ENCODE measurements around the gene MAN2A2.
"Not testable (repeated sequence)": the region's sequence is repeated elsewhere in the genome, so short reads cannot be mapped to it uniquely, and the experiment has no call there.

MAN2A2 gene

DNA sequence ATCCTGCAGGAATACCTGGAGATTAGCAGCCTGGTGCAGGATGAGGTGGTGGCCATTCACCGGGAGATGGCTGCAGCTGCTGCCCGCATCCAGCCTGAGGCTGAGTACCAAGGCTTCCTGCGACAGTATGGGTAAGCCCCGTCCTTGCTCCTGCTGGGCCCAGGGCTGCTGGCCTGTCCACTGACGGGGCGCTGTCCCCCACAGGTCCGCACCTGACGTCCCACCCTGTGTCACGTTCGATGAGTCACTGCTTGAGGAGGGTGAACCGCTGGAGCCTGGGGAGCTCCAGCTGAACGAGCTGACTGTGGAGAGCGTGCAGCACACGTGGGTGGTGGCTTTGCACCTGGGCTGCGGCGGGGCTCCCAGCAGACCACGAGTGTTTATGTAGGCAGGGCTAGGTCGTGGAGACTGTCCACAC is 13.8 kb upstream of the MAN2A2 start:
- H3K27ac Mint-ChIP-seq = no peak overlapping the region
- H3K27me3 Mint-ChIP-seq = peaks cover 3% of the 10 kb centered on the region
- no peak overlapping the region for H3K4me3 Mint-ChIP-seq
- no peaks in the 10 kb centered on the region for H3K36me3 Mint-ChIP-seq
- peaks cover 12% of the 10 kb centered on the region for H3K4me1 Mint-ChIP-seq
- no peaks in the 10 kb centered on the region for H3K9me3 Mint-ChIP-seq

DNA sequence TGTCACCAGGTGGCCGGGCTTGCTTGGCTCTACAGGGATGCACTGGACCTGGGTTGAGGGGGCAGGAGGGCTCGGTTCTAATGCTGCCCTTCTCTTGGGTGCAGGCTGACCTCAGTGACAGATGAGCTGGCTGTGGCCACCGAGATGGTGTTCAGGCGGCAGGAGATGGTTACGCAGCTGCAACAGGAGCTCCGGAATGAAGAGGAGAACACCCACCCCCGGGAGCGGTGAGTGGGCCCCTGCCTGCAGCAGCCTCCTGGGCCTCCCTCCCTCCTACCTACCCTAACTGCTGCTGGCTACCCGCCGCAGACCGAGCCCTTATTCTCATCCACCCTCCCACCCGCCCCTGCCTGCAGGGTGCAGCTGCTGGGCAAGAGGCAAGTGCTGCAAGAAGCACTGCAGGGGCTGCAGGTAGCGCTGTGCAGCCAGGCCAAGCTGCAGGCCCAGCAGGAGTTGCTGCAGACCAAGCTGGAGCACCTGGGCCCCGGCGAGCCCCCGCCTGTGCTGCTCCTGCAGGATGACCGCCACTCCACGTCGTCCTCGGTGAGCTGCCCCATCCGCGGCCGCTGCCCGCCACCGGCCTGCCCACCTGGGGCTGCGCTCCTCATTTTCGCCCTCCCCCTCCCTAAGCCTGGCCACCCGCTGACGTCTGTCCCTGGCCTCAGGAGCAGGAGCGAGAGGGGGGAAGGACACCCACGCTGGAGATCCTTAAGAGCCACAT is 13.2 kb upstream of the MAN2A2 start:
- peaks cover 2% of the 10 kb centered on the region for H3K27me3 Mint-ChIP-seq
- H3K36me3 Mint-ChIP-seq = no peaks in the 10 kb centered on the region
- H3K4me3 Mint-ChIP-seq = no peak overlapping the region
- no peaks in the 10 kb centered on the region for H3K9me3 Mint-ChIP-seq
- peaks cover 10% of the 10 kb centered on the region for H3K4me1 Mint-ChIP-seq
- no peak overlapping the region for H3K27ac Mint-ChIP-seq

DNA sequence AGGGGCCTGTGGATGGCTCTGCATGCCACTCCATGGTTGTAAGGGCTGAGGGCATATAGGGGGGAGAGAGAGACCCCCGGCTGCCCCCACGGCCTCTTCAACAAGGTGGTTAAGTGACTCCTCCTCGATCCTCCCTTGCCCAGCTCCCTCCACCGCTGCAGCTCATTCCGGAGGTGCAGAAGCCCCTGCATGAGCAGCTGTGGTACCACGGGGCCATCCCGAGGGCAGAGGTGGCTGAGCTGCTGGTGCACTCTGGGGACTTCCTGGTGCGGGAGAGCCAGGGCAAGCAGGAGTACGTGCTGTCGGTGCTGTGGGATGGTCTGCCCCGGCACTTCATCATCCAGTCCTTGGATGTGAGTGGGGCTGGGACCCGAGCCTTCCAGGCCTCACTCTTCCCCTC is 12.3 kb upstream of the MAN2A2 start:
- peaks cover 4% of the 10 kb centered on the region for H3K4me1 Mint-ChIP-seq
- H3K4me3 Mint-ChIP-seq = no peak overlapping the region
- H3K9me3 Mint-ChIP-seq = no peaks in the 10 kb centered on the region
- H3K27me3 Mint-ChIP-seq = no peaks in the 10 kb centered on the region
- H3K36me3 Mint-ChIP-seq = no peaks in the 10 kb centered on the region
- no peak overlapping the region for H3K27ac Mint-ChIP-seq

DNA sequence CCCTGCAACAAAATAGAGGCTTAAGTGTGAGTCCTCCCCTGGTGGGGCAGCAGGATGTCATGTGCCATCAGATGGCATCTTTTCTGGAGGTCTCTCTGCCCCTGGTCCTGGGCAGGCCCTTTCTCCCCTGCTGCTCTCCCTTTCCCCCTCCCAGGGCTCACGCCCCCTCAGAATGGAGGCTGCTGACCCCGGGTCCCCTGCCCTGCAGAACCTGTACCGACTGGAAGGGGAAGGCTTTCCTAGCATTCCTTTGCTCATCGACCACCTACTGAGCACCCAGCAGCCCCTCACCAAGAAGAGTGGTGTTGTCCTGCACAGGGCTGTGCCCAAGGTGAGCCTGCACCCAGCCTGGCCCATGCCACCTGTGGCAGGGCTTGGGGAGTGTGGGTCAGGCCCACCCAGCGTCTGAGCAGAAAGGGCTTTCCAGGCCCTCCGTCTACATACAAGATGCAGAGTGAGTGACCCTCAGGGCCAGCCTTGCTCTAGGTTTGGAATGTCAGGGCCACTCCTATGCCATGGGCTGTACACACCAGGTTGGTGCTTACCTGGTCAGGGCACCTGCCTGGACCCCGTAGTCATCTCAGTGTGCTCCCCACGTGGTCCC is 11.7 kb upstream of the MAN2A2 start:
- H3K4me3 Mint-ChIP-seq = no peak overlapping the region
- no peak overlapping the region for H3K27ac Mint-ChIP-seq
- no peaks in the 10 kb centered on the region for H3K36me3 Mint-ChIP-seq
- no peaks in the 10 kb centered on the region for H3K9me3 Mint-ChIP-seq
- H3K4me1 Mint-ChIP-seq = no peaks in the 10 kb centered on the region
- H3K27me3 Mint-ChIP-seq = no peaks in the 10 kb centered on the region

DNA sequence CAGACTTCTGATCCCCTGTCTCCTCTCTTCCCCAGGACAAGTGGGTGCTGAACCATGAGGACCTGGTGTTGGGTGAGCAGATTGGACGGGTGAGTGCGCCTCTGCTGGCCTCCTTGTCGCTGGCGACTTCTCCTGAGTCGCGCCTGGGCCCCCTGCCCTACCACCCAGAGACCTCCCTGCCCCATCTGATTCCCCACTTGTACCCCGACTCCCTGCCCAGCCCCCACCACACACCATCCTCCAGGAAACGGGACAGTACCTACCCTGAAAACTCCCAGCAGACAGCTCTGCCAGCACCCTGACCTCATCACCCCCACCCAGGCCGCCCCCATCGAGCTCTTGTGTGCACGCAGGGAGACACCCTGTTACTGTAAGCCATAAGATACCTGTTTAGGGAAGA is 11.1 kb upstream of the MAN2A2 start:
- Mint-ChIP-seq H3K9me3 (no peaks in the 10 kb centered on the region), H3K4me3 (no peak overlapping the region), H3K4me1 (no peaks in the 10 kb centered on the region), H3K27me3 (no peaks in the 10 kb centered on the region), H3K36me3 (no peaks in the 10 kb centered on the region), H3K27ac (no peak overlapping the region)

DNA sequence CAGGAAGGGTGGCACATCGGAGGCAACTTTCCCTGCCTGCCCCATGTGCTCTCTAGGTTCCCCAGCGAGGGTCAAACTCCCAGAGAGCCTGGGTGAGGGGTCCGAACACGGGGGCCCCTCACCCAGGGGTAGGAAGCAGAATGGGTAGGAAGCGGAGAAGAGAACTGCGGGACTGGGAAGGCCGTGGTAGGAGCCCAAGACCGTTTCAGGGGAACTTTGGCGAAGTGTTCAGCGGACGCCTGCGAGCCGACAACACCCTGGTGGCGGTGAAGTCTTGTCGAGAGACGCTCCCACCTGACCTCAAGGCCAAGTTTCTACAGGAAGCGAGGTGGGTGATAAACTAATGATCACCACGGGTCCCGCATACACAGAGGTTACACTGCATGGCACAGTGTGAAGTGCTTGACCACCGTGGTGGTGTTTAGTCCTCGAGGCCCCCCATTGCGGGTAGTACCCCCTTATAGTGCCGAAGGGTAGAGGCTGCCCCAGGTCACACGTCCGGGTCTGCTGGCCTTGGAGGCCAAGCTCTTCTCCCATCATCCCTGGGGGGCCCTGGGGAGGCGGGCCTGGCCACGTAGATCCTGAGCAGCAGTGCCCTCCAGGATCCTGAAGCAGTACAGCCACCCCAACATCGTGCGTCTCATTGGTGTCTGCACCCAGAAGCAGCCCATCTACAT is 10.5 kb upstream of the MAN2A2 start:
- Mint-ChIP-seq H3K36me3 (no peaks in the 10 kb centered on the region), H3K4me1 (no peaks in the 10 kb centered on the region), H3K27me3 (no peaks in the 10 kb centered on the region), H3K27ac (no peak overlapping the region), H3K9me3 (no peaks in the 10 kb centered on the region), H3K4me3 (no peak overlapping the region)

DNA sequence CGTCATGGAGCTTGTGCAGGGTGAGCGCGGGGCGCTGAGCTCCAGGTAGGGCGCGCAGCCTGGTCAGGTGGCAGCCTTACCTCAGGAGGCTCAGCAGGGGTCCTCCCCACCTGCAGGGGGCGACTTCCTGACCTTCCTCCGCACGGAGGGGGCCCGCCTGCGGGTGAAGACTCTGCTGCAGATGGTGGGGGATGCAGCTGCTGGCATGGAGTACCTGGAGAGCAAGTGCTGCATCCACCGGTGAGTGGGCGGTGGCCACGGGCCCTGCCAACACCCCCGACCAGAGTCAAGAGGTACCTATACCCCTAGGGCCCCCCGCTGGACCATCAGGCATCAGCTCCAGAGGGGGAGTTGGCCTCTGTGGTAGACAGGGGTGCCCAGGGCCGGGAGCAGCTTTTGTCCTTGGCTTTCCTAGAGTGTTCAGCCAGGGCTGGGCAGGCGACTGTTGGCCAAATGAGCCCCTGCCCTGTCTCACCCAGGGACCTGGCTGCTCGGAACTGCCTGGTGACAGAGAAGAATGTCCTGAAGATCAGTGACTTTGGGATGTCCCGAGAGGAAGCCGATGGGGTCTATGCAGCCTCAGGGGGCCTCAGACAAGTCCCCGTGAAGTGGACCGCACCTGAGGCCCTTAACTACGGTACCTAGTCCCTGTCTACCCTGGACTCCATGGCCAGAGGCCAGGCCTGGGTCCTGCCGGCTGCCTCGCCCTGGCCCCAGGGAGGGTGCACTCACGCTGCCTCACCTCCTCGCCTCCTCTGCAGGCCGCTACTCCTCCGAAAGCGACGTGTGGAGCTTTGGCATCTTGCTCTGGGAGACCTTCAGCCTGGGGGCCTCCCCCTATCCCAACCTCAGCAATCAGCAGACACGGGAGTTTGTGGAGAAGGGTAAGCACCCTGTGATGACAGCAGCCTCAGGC is 9.7 kb upstream of the MAN2A2 start:
- Mint-ChIP-seq H3K27me3 (no peaks in the 10 kb centered on the region), H3K4me1 (no peaks in the 10 kb centered on the region), H3K9me3 (no peaks in the 10 kb centered on the region), H3K36me3 (no peaks in the 10 kb centered on the region), H3K27ac (no peak overlapping the region), H3K4me3 (no peak overlapping the region)

DNA sequence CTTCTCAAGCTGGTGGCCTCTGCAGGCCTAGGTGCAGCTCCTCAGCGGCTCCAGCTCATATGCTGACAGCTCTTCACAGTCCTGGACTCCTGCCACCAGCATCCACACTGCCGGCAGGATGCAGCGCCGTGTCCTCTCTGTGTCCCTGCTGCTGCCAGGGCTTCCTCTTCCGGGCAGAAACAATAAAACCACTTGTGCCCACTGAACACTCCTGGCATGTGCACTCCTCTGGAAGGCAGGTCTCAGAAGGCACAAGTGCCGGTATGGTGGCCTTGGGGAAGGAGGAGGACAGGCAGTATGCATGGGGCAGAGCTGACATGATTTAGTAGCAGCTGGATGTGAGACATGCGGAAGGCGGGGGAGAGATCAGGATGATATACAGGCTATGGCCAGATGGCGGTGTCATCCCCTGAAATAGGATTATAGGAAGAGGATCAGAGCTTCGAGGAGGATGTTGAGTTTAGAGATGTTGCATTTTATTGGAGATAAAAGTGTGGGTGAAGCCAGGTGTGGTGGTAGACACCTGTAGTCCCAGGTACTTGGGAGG is 7.5 kb upstream of the MAN2A2 start:
- H3K27me3 Mint-ChIP-seq = no peaks in the 10 kb centered on the region
- no peaks in the 10 kb centered on the region for H3K4me1 Mint-ChIP-seq
- no peak overlapping the region for H3K4me3 Mint-ChIP-seq
- no peaks in the 10 kb centered on the region for H3K36me3 Mint-ChIP-seq
- no peaks in the 10 kb centered on the region for H3K9me3 Mint-ChIP-seq
- H3K27ac Mint-ChIP-seq = peak overlapping the region; percentile 35

DNA sequence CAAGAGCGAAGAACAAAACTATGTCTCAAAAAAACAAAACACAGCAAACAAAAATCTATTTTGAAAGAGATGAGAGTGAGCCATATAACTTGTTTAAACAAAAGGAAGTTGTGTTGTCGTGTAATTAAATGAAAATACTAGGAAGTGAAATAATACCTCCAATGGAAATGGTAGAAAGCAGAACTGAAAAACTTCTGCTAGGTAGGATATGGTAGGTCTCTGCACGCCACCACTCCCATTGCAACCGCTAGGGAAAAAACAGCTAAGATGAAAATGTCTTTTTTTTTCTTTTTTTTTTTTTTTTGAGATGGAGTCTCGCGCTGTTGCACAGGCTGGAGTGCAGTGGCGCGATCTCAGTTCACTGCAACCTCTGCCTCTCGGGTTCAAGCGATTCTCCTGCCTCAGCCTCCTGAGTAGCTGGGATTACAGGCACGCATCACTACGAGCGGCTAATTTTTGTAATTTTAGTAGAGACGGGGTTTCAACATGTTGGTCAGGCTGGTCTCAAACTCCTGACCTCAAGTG is 5.9 kb upstream of the MAN2A2 start:
- not testable (repeated sequence) for H3K9me3 Mint-ChIP-seq, H3K4me3 Mint-ChIP-seq, H3K27me3 Mint-ChIP-seq, H3K36me3 Mint-ChIP-seq, H3K27ac Mint-ChIP-seq
- H3K4me1 Mint-ChIP-seq = peaks cover 12% of the 10 kb centered on the region

DNA sequence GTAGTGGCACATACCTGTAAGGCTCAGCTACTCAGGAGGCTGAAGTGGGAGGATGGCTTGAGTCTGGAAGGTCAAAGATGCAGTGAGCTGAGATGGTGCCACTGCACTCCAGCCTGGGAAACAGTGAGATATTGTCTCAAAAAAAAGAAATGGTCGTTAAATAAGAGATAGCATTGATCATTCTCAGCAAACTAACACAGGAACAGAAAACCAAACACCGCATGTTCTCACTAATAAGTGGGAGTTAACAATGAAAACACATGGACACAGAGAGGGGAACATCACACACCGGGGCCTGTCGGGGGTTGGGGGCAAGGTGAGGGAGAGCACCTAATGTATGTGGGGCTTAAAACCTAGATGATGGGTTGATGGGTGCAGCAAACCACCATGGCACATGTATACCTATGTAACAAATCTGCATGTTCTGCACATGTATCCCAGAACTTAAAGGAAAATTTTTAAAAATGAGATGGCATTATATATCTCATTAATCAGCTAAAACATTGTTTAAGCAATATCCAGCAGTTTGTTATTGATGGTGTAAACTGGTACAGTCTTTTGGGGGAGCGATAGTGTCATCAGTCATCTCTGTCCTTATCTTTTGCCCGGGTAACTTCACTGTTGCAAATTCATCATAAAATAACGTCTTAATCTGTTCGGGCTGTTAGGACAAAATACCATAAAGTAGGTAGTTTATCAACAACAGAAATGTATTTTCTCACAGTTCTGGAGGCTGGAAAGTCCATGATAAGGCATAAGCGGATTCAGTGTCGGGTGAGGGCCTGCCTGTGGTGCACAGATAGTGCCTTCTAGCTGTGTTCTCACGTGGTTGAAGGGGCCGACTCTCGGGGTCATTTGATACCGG is 1.7 kb upstream of the MAN2A2 start:
- H3K27ac Mint-ChIP-seq = peak overlapping the region; percentile 84
- no peaks in the 10 kb centered on the region for H3K9me3 Mint-ChIP-seq
- peaks cover 28% of the 10 kb centered on the region for H3K4me1 Mint-ChIP-seq
- peak overlapping the region; percentile 90 for H3K4me3 Mint-ChIP-seq
- H3K36me3 Mint-ChIP-seq = peaks cover 8% of the 10 kb centered on the region
- H3K27me3 Mint-ChIP-seq = no peaks in the 10 kb centered on the region

DNA sequence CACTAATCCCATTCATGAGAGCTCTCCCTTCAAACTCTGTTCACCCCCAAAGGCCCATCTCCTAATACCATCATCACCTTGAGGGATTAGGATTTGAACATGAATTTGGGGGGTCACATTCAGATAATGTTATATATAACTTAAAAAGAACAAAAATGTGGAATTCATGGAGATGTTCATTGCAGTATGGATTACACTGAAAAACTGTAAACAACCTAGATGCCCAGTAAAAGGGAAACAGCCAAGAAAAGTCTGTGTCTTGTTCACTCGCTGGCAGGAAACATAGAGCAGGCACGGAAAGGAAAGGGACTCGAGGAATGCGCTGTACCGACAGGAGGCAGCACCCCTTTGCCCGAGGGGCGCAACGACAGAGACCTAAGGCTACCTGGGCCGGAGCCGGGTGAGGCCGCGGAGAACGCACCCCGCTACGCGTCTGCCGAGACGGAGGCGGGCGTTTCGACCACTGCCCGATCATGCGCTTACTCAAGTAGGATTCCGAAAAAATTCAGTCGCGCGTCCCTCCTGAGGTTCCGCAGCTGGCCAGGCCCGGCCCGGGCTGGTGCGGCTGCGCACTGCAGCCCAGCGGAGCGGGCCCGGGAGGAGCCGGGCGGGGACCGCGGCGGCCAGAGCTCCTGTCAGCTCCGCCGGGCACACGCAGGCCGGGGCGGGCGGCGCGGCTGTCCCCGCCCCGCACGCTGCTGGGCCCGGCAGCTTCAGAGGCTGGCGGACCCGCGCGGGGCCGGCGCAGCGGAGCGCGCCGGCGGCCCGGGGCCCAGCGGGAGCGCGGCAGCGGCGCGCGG is 862 bp upstream of the MAN2A2 start:
- Mint-ChIP-seq H3K36me3 (peaks cover 8% of the 10 kb centered on the region), H3K4me3 (peak overlapping the region; percentile 90), H3K27ac (peak overlapping the region; percentile 84), H3K4me1 (peaks cover 28% of the 10 kb centered on the region), H3K9me3 (no peaks in the 10 kb centered on the region), H3K27me3 (no peaks in the 10 kb centered on the region)

DNA sequence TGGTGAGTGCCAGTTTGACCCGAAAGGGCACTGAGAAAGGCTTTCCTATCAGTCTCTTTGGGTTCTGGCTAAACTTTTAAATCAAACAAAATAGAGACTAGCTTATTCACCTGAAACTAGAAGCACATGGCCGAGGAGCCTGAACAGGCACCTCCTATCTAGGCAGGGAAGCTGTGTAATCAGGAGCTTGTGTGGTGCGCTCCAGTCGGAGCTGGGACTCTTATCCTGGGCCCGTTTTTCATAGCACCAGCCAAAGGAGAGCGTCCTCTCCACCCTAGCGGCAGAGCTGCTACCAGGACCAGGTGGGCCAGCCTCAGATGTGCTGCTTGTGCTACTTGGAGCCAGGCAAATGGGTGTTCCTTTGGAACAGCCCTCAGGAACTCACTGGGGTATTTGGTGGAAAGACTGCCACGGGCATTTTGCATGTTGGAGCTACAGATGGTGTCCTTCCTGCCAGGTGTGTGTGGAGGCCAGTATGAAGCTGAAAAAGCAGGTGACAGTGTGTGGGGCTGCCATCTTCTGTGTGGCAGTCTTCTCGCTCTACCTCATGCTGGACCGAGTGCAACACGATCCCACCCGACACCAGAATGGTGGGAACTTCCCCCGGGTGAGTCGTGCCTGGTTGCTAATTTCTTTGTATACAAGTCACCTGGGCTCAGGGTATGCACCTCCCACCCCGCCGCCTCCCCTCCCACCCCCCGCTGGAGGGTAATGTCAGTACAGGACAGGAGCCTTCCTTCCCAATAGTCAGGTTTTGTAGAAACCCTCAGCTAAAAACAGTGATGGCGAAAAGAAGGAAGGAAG is 833 bp downstream of the MAN2A2 start:
- H3K27ac Mint-ChIP-seq = peak overlapping the region; percentile 89
- no peaks in the 10 kb centered on the region for H3K27me3 Mint-ChIP-seq
- H3K4me1 Mint-ChIP-seq = peaks cover 28% of the 10 kb centered on the region
- H3K4me3 Mint-ChIP-seq = peak overlapping the region; percentile 84
- H3K9me3 Mint-ChIP-seq = no peaks in the 10 kb centered on the region
- peaks cover 11% of the 10 kb centered on the region for H3K36me3 Mint-ChIP-seq

DNA sequence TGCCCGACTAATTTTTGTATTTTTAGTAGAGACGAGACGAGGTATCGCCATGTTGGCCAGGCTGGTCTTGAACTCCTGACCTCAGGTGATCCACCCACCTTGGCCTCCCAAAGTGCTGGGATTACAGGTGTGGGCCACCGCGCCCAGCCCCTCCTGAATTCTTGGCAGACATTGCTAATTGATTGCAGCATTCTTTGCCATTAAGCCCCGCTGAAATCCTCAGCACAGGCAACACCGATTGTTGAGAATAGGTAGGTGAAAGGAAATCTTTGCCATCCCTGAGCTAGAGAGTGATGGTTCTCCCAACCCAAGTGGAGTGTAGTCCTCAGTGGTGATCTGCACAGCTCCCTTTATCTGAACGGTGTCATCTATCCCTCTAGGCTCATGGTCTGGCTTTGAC is 1.6 kb downstream of the MAN2A2 start:
- Mint-ChIP-seq H3K27me3 (no peaks in the 10 kb centered on the region), H3K4me1 (peaks cover 28% of the 10 kb centered on the region), H3K4me3 (no peak overlapping the region), H3K9me3 (no peaks in the 10 kb centered on the region), H3K27ac (peak overlapping the region; percentile 12), H3K36me3 (peaks cover 11% of the 10 kb centered on the region)

Measured in activated naive CD4-positive, alpha-beta T cell treated with anti-CD3 and anti-CD28 coated beads, Interleukin-2, amount 50 U/mL, for 24 hours (primary cell).